Smooth muscle cell (in vitro differentiated cells): Measurements from ENCODE around the gene RAD51B. TPM values are rescaled to one million over a fixed set of nuclear protein-coding genes. Genes with fewer than 3 reads are reported as not detected.

ENCODE experiments used
- DNase-seq: peaks from one replicate; lab custom pipeline; 2025; ENCODE audit not compliant: unreplicated experiment; lab: John Stamatoyannopoulos, UW
- H2AFZ ChIP-seq: fragments of 200-600 bp; sonication (generic); 2 replicates; pipeline ENCODE4 v1.6.0; 2016; ENCODE audit warnings: antibody characterized with exemption, low read depth, mild to moderate bottlenecking
- H3F3A ChIP-seq: fragments of 200-600 bp; sonication (generic); 2 replicates; pipeline ENCODE4 v1.6.0; 2017; ENCODE audit warnings: antibody characterized with exemption, low read depth
- H3K27ac ChIP-seq: fragments of 200-600 bp; sonication (generic); 2 replicates; pipeline ENCODE4 v1.5.1; 2016; ENCODE audit warnings: low read depth, mild to moderate bottlenecking
- H3K27me3 ChIP-seq: fragments of 200-600 bp; sonication (generic); 2 replicates; pipeline ENCODE4 v1.6.1; 2016; ENCODE audit warnings: low read depth, mild to moderate bottlenecking
- H3K36me3 ChIP-seq: fragments of 200-600 bp; sonication (generic); 2 replicates; pipeline ENCODE4 v1.5.1; 2016; ENCODE audit warnings: low read depth
- H3K4me1 ChIP-seq: fragments of 200-600 bp; sonication (generic); 2 replicates; pipeline ENCODE4 v1.5.1; 2016; ENCODE audit warnings: low read depth
- H3K4me2 ChIP-seq: fragments of 200-600 bp; sonication (generic); 2 replicates; pipeline ENCODE4 v1.6.0; 2016; ENCODE audit warnings: mild to moderate bottlenecking
- H3K4me3 ChIP-seq: fragments of 200-600 bp; sonication (generic); 2 replicates; pipeline ENCODE4 v1.5.1; 2016; ENCODE audit warnings: mild to moderate bottlenecking
- H3K79me2 ChIP-seq: fragments of 200-600 bp; sonication (generic); 2 replicates; pipeline ENCODE4 v1.6.0; 2016; ENCODE audit warnings: low read depth, mild to moderate bottlenecking
- H3K9ac ChIP-seq: fragments of 200-600 bp; sonication (generic); 2 replicates; pipeline ENCODE4 v1.6.0; 2016; ENCODE audit warnings: low read depth
- H3K9me3 ChIP-seq: fragments of 200-600 bp; sonication (generic); replicated peaks from 2 replicates; pipeline ENCODE4 v1.5.1; 2016; ENCODE audit warnings: low read depth
- H4K20me1 ChIP-seq: fragments of 200-600 bp; sonication (generic); 2 replicates; pipeline ENCODE4 v1.6.0; 2016; ENCODE audit warnings: low read depth
- WGBS: methylation state at CpG from one replicate; pipeline ENCODE4 v1.1.7; 2016; ENCODE audit warnings: low lambda C conversion rate; 5-methylcytosine and 5-hydroxymethylcytosine counted together
- polyA plus RNA-seq: library from polyadenylated mRNA; unstranded; fragments of >200 nt; fragmentation: Nextera tagmentation; extraction: Ambion mirVana; gene quantifications from 2 replicates; pipeline ENCODE4 v1.2.1, GENCODE V29; 2016
- total RNA-seq: library from RNA; depleted of rRNA; stranded (reverse); fragments of >200 nt; gene quantifications from 2 replicates; pipeline ENCODE4 v1.2.3, GENCODE V29; 2014
- TF ChIP-seq, protein P1 (sequence below): fragments of 200-600 bp; sonication (generic); IDR thresholded peaks from 2 replicates; pipeline ENCODE4 v1.5.1; 2017; ENCODE audit warnings: borderline replicate concordance, mild to moderate bottlenecking, antibody characterized with exemption; ENCODE audit not compliant: insufficient read depth, poor library complexity, severe bottlenecking

The RAD51B gene
- total and polyA plus RNA-seq, 2 experiments from 2014 or later: 4.6 to 5.3 TPM

DNA sequence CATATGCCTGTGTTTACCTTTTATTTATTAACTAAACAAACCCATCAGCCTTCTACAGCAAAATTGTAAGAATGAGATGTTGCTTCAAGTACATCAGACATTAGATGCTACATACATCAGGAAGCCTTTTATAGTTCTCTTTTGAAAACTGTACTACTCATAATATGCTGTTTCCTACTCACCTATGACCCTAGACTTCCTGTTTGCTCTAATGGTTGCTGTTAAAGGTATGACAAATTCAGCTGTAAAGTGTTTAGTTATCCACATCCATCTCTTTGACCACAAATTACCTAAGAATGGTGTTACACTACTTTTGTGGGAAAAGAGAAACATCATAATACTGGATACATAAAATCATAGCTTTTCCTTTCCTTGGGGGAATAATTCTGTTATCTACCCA, 220.0 kb downstream of the RAD51B start:
- Histone ChIP-seq H3K9me3 (no peaks in the 10 kb centered on the region), H3K27ac (no peak overlapping the region)
- DNase-seq: no peak

DNA sequence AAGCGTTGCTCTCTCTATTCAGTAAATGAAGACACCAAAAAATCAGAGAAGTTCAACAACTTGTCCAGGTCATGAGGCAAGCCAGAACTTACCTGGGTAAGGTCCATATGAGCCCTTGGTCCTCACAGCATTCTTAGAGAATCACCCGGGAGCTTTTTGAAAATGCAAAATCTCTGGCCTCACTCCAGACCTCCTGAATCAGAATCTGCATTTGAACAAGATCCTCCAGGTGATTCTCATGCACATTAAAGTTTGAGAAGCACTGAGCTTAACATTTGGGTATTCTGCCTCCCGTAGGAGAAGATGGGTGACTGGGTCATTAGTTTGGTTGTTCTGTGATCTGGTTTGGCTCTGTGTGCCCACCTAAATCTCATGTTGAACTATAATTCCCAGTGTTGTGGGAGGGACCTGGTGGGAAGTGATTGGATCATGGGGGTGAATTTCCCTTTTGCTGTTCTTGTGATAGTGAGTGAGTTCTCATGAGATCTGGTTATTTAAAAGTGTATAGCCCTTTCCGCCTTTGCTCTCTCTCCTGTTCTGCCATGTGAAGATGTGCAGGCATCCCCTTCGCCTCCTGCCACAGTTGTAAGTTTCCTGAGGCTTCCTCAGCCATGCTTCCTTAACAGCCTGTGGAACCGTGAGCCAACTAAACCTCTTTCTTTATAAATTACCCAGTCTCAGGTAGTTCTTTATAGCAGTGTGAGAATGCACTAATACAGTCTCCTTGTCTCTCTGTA, 221.2 kb downstream of the RAD51B start:
- no peak for DNase-seq
- Histone ChIP-seq H3F3A (peaks cover 6% of the 10 kb centered on the region), H3K36me3 (no peaks in the 10 kb centered on the region), H3K4me3 (no peak overlapping the region), H3K27me3 (no peaks in the 10 kb centered on the region), H3K9me3 (no peaks in the 10 kb centered on the region), H4K20me1 (no peaks in the 10 kb centered on the region), H3K79me2 (no peaks in the 10 kb centered on the region), H3K9ac (no peak overlapping the region), H2AFZ (no peak overlapping the region), H3K27ac (no peak overlapping the region), H3K4me1 (peaks cover 41% of the 10 kb centered on the region), H3K4me2 (no peak overlapping the region)
- TF ChIP-seq, protein P1, sequence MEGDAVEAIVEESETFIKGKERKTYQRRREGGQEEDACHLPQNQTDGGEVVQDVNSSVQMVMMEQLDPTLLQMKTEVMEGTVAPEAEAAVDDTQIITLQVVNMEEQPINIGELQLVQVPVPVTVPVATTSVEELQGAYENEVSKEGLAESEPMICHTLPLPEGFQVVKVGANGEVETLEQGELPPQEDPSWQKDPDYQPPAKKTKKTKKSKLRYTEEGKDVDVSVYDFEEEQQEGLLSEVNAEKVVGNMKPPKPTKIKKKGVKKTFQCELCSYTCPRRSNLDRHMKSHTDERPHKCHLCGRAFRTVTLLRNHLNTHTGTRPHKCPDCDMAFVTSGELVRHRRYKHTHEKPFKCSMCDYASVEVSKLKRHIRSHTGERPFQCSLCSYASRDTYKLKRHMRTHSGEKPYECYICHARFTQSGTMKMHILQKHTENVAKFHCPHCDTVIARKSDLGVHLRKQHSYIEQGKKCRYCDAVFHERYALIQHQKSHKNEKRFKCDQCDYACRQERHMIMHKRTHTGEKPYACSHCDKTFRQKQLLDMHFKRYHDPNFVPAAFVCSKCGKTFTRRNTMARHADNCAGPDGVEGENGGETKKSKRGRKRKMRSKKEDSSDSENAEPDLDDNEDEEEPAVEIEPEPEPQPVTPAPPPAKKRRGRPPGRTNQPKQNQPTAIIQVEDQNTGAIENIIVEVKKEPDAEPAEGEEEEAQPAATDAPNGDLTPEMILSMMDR: no peak
- WGBS: 77% methylated on average over 6 of the region's 6 CpGs

More for the DNA sequence above, 220.0 kb downstream of the RAD51B start:
- Histone ChIP-seq H3K36me3 (no peaks in the 10 kb centered on the region), H2AFZ (no peak overlapping the region), H3K4me1 (peaks cover 39% of the 10 kb centered on the region), H3K79me2 (no peaks in the 10 kb centered on the region), H3K4me2 (no peak overlapping the region), H4K20me1 (no peaks in the 10 kb centered on the region), H3F3A (peaks cover 6% of the 10 kb centered on the region), H3K27me3 (no peaks in the 10 kb centered on the region), H3K4me3 (no peak overlapping the region), H3K9ac (no peak overlapping the region)
- TF ChIP-seq, protein P1: no peak

DNA sequence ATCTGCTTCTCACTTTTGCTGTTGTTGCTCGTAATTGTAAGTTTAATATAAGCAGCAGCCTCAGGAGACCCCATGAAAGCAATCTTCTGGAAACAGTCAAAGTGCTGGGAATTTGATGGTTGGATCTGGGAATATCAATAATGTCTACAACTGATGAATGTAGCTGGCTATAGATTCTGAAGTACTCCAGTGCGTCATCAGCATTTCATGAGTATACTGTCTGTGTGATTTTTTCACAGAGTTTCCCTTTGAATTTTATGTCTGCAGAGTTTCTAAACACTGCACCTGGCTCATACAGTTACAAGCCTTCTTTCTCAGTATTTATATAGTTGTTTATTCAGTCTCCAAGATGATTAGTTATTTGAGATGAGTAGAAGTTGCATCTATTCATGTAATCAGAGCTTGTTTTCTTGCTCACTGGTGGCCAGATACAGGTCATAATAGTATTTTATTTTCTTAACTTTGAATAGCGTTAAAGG, 222.3 kb downstream of the RAD51B start:
- Histone ChIP-seq H3K9ac (no peak overlapping the region), H2AFZ (no peak overlapping the region), H3K4me1 (peaks cover 41% of the 10 kb centered on the region), H3K9me3 (no peaks in the 10 kb centered on the region), H3K4me2 (no peak overlapping the region), H3K27me3 (no peaks in the 10 kb centered on the region), H3K27ac (no peak overlapping the region), H4K20me1 (no peaks in the 10 kb centered on the region), H3K4me3 (no peak overlapping the region), H3K79me2 (no peaks in the 10 kb centered on the region), H3K36me3 (no peaks in the 10 kb centered on the region), H3F3A (peaks cover 6% of the 10 kb centered on the region)
- WGBS: 88% methylated on average over 3 of the region's 3 CpGs
- no peak for DNase-seq
- TF ChIP-seq, protein P1: no peak
